GM19023 (cell line): ENCODE results near the gene PTPRM.

ENCODE experiments used
- ATAC-seq: cut with Tn5 transposase; IDR thresholded peaks from one replicate; pipeline ENCODE4 v1.9.1; 2021; ENCODE audit warnings: mild to moderate bottlenecking, moderate library complexity; ENCODE audit not compliant: unreplicated experiment

PTPRM gene

DNA sequence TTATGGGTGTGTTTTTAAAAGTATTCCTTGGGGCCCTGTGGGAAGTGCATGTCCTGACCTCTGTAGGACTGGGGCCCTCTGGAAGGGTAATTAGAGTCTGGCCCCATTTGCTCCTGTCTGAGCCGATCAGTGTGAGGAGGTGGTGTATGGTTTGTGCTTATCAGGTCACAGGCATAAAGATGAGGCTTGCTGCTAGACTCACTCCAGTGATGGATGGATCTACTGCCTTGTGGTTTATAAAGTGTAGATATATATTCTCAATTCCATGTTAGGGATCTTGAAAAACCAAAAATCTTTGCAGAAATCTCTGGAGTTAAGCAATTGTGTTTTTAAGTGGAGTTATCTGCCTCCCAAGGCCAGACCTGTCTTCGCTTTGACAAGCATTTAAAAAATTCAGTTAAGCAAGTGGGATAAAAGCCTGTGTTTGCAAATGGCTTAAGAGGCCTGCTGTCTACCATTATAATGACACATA lies 182.4 kb downstream of the PTPRM start:
- ATAC-seq: no peak

DNA sequence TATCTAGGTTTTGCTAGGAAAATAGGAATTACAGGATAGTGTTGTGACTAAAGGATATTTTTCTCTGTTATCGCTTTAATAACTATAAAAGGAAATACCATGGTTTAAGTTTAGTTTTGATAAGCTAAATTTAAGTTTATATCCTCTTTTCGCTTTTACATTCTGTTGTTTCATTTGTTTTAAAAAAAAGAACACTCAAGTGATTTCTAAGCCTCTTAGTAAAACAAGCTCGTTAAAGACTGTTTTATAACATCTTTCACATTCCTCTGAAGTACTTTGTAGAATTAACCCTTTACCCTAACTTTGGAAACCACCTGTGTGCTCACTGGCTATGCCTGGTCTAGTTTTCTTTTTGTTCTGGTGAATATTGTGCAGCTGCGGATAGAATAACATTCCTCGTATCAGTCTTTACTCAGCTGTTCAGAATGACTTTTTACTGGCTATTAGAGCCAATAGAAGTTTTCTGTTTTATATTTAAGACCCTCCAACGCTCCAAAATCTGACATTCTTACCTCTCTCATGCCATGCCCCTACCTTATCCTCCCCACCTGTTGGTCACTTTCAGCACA lies 183.1 kb downstream of the PTPRM start:
- no peak for ATAC-seq

DNA sequence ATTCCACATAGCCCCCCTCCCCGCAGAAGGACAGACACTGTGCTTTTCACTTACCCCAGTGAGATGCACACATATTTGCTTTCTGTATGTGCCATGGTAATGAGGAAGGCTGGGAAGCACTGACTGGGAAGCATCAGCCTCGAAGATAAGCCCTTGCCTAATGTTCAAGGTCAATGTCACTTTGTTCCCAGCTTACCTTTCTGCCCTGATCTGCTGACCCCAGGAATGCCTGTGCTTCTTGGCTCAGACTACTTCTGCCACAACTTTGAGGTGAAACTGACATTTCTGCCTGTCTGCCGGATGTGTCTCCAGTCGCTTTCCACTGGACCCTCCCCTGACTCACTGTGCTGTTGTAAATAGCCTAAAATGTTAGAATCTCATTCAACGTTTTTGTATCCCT lies 183.8 kb downstream of the PTPRM start:
- no peak for ATAC-seq

DNA sequence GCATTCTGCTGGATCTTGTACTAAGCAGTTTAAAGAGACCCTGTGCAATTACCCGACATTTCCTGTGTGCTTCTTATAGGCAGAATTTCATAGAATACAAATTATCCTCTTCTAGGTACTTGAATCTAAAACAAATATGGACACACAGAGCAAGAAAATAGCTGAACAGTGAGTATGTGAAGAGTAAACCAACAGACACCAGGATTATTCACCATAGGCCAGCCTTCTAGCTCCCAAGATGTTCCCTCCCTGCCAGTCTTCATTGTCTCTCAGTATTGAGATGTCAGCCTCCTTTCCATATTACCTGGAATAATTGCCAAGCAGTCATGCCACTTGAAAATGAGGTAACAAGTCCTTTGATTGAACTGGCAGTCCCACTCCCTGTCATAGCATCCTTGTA lies 187.1 kb downstream of the PTPRM start:
- ATAC-seq: no peak

DNA sequence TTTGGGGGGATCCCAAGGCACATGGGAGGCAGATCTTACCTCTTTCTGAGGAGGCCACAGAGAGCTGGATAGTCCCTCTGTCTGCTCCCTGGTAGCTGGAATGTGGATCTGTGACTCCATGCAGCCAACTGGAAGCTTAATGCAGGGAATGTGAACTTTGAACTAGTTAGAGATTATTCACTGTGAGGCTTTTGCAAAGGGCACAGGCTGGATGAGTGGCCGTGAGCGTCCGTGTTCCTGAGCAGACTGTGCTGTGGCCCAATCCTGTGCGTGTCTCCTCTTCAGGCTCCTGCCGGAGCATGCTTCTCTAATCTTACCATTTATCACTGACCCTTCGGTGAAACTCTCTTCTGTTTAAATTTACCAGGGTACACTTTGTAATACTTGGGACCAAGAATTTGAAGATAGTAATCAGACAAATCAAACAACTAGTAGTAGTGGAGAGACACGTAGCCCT lies 187.6 kb downstream of the PTPRM start:
- no peak for ATAC-seq

DNA sequence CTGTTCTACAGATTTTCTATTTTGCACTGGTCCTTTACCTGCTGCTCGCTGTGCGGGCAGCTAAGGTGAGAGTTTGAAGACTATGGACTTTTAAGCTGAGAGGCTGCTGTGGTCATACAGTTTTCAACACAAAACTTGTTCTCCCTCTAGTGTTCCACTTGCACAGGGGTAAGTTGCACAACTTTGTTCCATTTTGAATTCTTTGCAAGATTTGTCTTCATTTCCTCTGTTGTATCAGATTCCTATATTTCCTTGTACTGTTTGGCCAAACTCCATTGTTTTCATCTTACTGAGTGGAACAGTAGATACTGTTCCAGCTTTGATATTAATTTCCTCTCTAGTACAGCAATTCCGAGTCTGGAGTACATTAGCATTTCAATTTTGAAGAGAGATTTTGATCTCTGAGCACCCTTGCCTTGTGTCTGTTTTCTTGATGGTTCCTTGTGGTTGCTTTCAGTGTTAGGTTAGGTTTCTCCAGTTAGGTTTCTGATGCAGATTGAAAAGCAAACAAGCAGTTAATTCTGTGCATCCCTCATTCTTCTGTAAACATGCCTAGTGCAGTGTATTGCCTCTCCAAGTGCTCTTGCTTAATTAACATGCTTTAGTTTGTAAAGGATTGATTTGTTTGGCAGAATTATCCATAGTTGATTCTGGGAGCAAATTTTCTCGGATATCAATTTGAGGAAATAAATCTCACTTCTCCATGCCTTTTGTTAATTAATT lies 188.8 kb downstream of the PTPRM start:
- ATAC-seq: no peak

DNA sequence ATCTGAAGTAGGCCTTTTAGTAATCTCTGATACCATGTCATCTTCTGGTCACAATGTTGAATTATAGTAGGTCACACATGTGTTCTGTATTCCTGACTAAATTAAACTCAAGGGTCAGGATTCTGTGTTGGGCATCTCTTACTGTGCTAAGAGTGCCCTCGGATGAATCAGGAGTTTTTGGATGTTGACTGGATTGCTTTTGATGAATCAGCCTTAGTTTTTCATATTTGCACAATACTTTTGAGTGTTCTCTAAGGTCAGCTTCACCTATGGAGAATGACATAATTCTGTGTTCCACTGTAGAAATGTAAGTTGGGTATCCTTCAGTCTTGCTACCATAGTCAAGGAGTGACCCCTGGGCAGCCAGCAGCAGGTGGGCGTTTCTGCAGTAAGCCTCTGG lies 190.1 kb downstream of the PTPRM start:
- no peak for ATAC-seq

DNA sequence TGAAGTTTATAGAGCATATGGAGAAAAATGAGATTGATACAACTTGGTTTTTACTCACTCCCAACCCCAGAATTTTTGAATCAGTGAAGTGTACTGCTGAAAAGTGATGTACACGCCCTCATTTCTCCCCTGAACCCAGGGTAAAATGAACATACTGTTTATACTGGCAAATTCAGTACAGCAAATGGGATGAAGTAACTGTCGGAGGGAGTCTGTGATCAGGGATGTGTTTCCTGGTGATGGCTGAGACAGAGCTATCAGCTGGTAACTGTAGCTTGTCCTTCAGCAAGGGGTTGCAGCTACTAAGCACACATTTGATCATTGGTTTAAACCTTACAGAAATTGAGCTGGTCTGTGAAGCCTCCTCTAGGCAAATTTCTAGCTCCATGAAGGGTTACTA lies 191.6 kb downstream of the PTPRM start:
- no peak for ATAC-seq

DNA sequence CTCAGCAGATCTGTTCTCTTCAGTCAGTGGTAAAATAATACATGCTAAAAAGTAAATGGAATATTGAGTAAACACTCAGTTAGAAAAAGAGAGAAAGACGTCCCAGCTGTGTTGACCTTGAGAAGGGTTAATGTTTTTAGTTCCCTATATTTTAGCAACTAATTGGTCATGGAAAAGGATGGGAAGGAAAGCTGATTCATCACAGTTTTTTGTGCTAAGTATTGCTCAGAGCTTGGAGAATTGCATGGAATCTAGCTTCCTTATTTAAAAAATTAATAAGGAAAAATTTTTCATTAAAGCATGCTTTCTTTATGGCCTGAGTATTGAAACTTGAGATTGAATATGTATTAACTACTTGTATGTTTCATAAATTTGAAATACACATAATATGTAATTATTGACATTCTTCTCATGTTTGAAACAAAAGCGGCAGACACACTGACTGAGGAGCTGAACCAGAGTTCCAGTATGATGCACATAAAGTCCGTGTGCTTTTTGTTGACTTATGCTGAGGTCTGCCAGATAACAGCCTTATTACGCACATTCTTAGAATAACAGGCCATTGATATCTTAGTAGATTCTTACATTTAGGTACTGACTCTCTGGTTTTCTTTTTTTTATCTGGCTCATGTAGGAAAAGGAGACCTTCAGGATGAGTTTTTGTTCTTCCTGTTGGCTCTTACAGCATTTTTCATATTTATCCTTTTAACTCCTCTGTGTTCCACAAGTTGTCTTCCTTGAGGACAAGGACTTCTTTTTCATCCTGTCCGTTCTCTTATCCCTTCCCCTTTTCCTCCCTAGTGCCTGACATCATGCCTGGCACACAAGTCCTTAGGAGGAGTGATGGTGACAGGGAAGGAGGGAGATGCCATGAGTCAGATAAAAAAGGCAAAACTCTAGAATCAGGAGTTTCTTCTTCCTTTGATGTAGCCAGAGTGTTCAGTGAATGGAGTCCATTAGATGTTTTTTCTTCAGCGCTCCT lies 194.1 kb downstream of the PTPRM start:
- no peak for ATAC-seq

DNA sequence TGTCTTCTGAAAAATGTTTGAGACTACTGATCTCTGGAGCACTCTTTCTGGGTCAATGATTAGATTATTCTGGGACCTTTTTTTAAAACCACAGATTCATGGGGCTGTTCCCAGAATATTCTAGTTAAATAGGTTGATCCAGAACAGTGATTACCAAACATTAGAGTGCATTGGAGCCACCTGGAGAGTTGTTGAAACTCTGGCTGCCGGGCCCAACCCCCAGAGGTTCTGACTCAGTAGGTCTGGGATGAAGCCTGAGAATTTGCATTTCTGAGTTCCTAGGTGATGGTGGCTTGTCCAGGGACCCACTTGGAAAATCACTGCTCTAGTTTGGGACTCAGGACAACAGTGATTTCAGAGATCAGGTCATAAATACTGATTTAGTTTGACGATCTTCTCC lies 197.3 kb downstream of the PTPRM start:
- no peak for ATAC-seq

DNA sequence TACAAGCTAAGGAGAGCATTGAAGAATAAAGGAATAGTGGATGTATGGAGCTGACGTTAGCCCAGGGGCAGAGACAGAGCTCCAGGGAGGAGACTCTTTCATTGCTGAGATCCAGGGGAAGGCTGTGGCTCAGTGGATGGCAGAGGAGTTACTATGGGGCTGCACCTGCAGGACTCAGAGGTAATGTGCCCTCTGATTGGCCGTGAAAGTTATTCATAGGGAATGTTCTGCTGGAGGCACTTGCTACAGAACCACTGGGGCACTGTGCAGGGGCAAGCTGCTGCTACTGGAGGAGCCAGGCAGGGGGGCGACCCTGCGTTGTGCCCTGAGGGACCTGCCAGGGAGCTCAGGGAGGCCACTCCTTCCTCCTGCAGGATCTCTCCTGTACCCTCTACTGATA lies 199.2 kb downstream of the PTPRM start:
- no peak for ATAC-seq

DNA sequence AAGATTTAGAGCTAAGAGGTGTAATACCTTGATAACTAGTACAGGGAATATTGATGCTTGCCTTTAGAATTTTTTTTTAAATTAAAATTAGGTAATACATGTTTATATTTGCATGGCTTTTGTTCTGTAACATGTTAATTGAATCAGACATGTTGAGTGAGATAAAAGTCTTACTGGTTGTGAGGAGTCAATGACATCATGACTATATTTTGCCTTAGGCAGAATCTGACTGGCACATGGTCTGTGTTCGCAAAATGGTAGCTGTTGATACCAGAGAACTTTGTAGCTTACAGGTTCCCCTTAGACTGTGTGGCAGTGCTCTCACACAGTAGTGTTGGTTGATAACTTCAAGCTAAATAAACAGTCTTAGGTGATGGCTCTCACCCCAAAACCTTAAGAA lies 199.7 kb downstream of the PTPRM start:
- no peak for ATAC-seq

DNA sequence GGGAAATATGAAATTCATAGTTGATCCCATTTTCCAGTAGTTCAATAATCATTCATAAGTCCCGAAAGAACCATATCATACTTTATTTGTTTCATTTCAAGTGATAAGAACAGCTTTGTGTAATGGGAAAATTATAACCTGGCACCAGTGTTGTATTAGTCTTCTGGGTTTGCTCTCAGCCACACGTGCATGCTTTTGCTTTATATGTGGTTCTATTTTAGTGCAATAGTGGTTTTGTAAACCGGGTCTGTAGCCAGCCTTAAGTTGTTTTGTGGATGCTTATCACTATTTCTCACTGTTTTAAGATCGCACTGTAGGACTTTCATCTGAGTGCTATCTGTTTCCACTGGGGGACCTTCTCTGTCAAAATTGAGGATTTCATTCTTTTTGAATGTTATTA lies 203.8 kb downstream of the PTPRM start:
- ATAC-seq: no peak

DNA sequence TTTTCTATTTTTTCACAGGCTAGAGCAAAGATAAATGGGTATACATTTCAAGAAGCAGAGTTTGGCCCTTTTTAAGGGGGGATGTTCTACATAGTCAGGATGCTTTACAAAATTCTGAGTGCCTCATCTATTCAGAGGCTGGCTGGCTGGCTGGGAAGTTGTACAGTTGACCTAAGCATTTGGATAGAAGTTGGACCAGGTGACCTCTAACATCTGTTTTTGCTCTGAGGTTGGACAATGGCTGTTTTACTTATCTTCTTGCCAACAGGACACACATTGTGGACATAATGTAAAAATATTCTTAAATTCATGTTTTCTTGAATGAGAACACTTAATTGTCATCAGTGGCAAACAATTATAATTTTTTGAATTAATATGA lies 205.4 kb downstream of the PTPRM start:
- no peak for ATAC-seq

DNA sequence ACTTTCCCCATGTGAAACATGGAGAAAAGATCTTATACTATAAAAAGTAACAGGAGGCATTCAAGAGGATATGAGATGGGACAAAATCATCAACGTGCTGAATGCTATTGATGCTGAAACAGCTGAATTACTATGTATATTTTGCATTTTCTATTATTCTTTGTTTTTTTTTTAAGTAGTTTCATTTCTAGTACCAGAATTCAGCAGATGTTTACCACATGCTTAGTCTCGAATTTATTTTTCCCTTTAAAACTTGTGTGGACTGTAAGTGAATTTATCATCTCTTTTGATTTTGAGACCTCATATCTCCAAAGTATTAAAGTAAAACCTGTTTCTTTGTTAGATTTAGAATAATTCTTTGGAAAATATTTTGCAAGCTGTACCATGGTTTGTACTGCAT lies 205.8 kb downstream of the PTPRM start:
- no peak for ATAC-seq

DNA sequence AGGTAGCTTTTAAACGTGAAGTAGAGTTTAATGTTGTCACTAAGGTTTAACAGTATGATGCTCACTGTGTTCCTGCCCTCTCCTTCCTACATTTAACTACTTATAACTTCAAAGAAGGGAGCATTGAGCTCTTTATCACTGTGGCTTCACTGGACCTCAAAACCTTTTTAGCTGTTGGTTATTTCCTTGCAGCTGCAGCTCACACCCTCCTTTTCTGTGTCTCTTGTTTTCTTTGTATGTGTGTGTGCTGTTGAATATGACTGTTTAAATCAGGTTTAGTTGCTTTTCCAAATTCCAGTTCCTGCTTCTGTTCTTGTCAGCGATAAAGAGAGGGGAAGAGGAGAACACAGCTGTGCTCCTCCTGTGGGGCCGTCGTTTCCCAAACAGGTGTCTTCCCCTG lies 208.0 kb downstream of the PTPRM start:
- no peak for ATAC-seq

DNA sequence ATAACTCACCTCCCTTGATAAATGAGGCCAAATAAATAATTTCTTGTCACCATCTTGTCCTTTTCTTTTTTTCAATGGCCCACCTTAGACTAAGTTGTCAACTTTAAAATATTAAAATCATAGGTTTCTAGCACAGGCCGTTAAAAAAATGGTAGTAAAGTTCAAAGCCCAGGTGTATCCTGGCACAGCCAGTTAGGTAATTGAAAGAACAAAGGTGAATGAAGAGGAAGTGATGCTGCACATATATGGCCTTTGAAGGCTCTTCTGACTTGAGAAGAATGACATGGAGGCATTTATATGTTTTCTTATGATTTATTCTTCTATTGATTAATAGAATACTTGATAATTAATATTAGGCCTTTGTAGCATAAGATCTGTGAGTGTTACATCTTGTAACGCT lies 208.7 kb downstream of the PTPRM start:
- ATAC-seq: no peak

DNA sequence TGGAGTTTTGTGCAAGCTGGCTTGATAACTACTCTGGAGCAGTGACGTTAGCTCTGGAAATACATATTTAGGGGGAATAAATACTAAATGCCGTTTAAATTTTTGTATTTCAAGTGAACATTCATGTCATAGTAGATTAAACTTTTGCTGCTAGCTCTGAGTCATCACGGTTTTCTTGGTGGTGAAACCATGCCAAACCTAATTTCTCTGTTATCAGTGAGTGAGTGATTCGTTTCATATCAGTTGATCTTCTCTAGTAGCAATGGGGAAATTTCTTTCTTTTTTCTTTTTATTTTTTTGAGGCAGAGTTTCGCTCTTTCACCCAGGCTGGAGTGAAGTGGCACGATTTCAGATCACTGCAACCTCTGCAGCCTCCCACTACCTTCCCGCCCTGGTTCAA lies 211.1 kb downstream of the PTPRM start:
- ATAC-seq: no peak

DNA sequence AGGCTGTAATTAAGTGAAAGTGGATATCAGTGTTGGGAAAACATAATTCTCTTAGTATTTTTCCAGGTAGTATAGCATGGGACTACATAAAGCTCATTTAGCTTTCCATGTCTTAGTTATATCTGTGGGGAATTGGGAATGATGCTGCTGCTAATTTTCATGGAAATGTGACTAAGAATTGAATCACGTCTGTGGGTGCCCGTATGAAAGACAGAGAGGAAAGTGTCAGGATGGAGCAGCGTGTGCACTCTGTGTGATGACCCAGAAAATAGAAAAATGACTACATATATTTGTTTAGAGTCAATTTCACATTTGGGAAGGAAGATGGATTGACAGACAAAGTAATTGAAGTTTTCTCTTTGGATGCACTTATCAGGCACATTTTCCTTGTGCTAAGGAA lies 212.1 kb downstream of the PTPRM start:
- no peak for ATAC-seq

DNA sequence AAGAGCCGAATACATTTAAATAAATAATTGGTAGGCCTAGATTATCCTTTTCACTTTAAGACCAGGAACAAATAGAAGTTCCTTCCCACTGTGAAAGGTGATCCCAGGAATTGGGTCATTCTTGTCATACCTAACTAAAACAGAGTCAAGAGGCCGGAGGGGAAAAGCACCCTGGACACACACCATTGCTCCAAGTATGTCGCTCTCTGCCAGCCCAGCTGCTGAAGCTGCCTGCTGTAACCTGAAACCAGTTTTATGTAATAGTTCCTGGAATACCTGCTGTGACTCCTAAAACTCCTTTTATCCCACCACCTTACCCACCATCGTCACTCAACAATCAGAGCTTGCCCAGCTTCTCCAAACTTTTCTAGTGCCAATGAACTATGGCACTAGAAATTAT lies 217.1 kb downstream of the PTPRM start:
- no peak for ATAC-seq

DNA sequence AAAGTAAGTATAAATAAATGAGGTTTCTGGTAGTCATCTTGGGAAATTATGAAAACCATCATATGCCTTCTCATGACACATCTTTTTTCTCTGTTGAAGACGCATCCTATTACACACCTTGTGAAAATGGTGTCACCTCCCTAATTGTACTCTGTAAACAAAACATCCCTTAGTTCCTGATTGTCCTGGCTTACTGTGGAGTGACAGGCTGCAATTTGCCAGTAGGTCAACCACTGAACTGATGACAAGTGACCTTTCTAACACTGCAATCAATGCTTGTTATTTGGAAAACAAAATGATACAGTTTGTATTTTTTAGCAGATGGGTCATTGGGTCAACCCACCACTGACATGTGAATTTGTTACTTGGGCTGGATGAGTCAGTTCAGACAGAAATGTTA lies 219.5 kb downstream of the PTPRM start:
- ATAC-seq: no peak

DNA sequence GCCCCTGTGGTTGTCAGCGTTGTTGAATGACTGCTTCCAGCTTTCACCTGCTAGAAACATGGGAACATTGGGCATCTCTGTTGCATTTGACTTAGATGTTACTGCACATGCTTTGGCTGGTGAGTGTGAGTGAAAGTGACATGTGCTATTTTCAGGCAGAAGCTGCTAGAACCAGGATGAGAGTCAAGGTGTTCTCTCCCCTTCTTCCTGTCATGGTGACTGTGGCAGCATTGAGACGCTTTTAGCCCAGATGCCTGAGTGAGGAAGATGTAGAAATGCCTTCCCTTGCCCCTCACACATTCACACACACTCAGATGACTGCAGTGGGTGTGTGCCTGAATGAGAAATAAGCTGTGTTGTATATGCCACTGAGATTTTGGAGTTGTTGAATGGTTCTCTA lies 220.2 kb downstream of the PTPRM start:
- no peak for ATAC-seq
